ENCODE data around the gene CLDN18.
A peak's percentile ranks its signal among the peaks of the same experiment; 100 is the strongest.

Gene CLDN18

GRCh38 chr3:138063416-138063815 is 53.5 kb downstream of the CLDN18 start:
- no peak for DNase-seq
- ATAC-seq, result no peak

- DNase-seq (peak; percentile 22), ATAC-seq (peak; percentile 54)
Observed at GRCh38 chr3:138065949-138066348, 56.0 kb downstream of the CLDN18 start.

- DNase-seq (peak; percentile 56), ATAC-seq (peak; percentile 91)
Observed at GRCh38 chr3:138066383-138066782, 56.4 kb downstream of the CLDN18 start.

GRCh38 chr3:138066972-138067371 is 57.0 kb downstream of the CLDN18 start:
- no peak for DNase-seq
- ATAC-seq, result no peak

GRCh38 chr3:138068046-138068445 is 58.1 kb downstream of the CLDN18 start:
- no peak for ATAC-seq
- DNase-seq, result no peak

- peak; percentile 85 for DNase-seq
- peak; percentile 65 for ATAC-seq
Observed at GRCh38 chr3:138068579-138069174, 58.7 kb downstream of the CLDN18 start.

- DNase-seq (no peak), ATAC-seq (no peak)
Observed at GRCh38 chr3:138070006-138070405, 60.0 kb downstream of the CLDN18 start.

GRCh38 chr3:138072796-138073195 is 62.8 kb downstream of the CLDN18 start:
- DNase-seq (no peak), ATAC-seq (no peak)

GRCh38 chr3:138078096-138078495 is 68.1 kb downstream of the CLDN18 start:
- ATAC-seq (peak; percentile 44), DNase-seq (no peak)

GRCh38 chr3:138078901-138079344 is 69.0 kb downstream of the CLDN18 start:
- DNase-seq (no peak), ATAC-seq (peak; percentile 67)

- DNase-seq (no peak), ATAC-seq (no peak)
Observed at GRCh38 chr3:138079901-138080300, 69.9 kb downstream of the CLDN18 start.

GRCh38 chr3:138081371-138082084 is 71.6 kb downstream of the CLDN18 start:
- DNase-seq, result no peak

GRCh38 chr3:138082085-138082991 is 72.4 kb downstream of the CLDN18 start:
- DNase-seq (peak; percentile 22), ATAC-seq (peak; percentile 76)

More at GRCh38 chr3:138081371-138082084, 71.6 kb downstream of the CLDN18 start:
- no peak for ATAC-seq

GRCh38 chr3:138082992-138083386 is 73.0 kb downstream of the CLDN18 start:
- ATAC-seq (peak; percentile 10), DNase-seq (no peak)

Data from stimulated activated naive CD8-positive, alpha-beta T cell treated with anti-CD3 and anti-CD28 coated beads, Interleukin-15, Interleukin-2, amounts not matched to agents 100 U/mL and 50 U/mL, for 24 hours (primary cell).